Measurements from ENCODE around the gene INAFM2.
A peak's percentile ranks its signal among the peaks of the same experiment; 100 is the strongest.

The INAFM2 gene

DNA sequence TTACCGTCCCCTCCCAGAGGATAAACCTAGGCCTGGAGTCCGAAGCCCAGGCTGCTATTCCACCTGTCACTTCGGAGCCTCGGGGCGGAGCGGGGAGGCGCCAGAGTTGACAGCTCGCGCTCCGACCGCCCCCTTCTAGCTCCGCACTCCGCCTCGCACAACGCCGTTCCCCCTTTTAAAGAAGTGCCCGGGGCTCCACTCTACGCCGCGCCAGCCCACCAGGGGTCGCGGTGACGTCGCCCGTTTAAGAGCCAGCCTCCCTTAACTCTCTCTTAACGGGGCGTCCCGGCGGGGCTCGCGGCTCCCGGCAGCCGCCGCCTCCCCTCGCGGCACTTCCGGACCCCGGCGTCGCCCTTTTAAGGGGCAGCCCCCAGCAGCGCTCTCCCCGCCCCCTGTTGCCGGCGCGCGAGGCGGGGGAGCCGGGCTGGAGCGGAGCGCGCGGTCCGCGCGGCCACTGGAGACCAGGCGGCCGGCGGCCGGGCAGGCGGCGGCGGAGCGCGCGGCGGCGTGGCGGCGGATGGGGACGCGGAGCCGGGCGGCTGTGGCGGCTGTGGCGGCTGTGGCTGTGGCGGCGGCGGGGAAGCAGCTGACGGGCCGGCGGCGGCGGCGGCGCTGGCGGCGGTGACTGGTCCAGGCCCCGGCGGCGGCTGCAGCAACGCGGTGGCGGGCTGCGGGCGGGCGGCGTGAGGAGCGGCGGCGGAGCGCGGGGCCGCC, at the start of gene INAFM2:
TSS of gene INAFM2 (plus strand) at position 454 of the 714 bp plus-strand sequence. CDS start 364 bp downstream, outside the sequence.
- peak; percentile 95 for DNase-seq (ENCODE audit: low spot score)

GRCh38 chr15:40274350-40275274, 48.9 kb upstream of the INAFM2 start:
- peak; percentile 83 for DNase-seq (ENCODE audit: low spot score)

GRCh38 chr15:40275523-40275922, 48.0 kb upstream of the INAFM2 start:
- DNase-seq (ENCODE audit: low spot score): no peak

- no peak for DNase-seq (ENCODE audit: low spot score)
Observed at GRCh38 chr15:40275954-40276353, 47.5 kb upstream of the INAFM2 start.

- no peak for DNase-seq (ENCODE audit: low spot score)
Observed at GRCh38 chr15:40276927-40277326, 46.6 kb upstream of the INAFM2 start.

- DNase-seq (ENCODE audit: low spot score): peak; percentile 54
Observed at GRCh38 chr15:40277471-40277870, 46.0 kb upstream of the INAFM2 start.

- DNase-seq (ENCODE audit: low spot score): no peak
Observed at GRCh38 chr15:40278026-40278425, 45.5 kb upstream of the INAFM2 start.

- DNase-seq (ENCODE audit: low spot score): peak; percentile 70
Observed at GRCh38 chr15:40279437-40280141, 43.9 kb upstream of the INAFM2 start.

GRCh38 chr15:40280260-40281056, 43.0 kb upstream of the INAFM2 start:
- DNase-seq (ENCODE audit: low spot score): no peak

DNA sequence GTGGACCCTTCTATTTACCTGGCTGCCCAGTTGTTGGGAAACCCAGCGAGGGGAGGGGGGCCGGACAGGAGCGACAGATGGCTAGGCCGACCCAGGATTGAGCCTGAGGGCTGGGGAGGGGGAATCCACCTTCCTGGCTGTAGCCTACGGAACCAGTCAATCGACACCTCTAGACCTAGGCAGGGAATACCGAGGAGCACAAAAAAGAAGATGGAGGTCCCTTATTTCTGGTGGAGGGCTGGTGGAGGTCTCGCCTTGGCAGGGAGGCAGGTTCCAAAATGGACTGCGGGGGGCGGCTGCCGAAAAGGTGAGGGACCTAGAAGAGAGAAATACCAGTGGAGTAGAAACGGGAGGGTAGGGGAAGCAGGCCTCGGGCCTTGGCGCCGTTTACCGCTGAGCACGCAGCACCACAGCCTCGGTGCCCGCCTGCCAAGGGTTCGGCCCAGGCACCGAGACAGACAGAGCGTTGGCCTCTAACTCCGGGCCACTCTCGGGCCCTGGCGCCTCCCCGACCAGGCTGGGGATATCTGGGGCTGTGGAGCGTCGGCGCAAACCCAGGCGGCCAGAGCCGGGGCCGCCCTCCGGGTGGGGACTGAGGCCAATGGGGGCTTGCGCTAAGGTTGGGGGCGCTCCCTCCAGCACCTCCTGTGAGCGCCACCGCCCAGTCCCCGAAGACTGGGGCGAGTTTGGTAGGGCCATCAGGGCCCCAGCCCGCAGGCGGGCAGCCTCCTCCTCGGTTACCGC, 42.3 kb upstream of the INAFM2 start:
- no peak for DNase-seq (ENCODE audit: low spot score)

DNA sequence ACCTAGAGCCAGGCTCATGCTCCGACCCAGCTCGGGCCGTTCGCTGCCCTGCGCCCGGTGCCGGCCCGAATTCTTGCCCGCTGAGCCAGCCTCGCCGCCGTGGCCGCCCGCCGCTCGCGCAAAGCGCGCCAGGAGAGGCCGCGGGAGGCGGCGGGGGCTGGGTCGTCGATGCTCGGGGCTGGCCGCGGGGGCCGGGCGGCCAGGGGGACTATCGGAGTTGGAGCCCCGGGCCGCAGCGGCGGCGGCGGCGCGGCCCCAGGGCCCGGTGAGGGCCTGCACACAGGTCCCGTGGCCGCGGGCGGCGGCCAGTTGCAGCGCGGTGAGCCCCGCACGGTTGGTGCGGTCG, 41.7 kb upstream of the INAFM2 start:
- no peak for DNase-seq (ENCODE audit: low spot score)

DNA sequence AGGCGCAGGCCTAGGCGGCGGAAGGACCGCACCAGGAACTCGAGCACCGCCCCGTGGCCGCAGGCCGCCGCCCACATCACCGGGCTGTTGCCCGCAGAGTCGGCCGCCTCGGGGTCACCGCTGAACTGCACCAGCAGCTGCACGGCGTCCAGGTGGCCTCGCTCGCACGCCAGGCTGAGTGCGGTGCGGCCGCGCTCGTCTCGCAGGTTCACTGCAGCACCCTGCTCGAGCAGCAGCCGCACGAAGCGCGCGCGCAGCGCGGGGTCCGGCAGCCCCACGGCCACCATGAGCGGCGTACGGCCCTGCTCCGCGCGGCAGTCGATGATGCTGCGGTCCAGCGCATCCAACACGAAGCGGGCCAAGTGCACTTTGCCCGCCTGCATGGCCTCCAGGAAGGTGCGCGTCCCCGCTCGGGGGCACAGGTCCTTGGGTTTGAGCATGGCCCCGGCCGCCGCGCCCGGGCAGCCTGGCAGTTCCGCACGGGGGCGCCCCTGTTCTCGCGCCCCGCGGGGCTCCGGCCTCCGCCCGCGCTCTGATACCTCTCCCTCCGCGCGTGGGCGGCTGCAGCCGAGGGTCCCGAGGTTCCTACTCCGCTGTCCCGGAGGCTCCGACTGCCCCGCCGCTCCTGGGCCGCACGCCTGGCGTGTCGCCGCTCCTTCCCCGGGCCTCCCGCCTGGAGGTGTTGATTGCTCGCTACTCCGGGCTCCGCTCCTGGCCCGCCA, 41.2 kb upstream of the INAFM2 start:
- peak; percentile 71 for DNase-seq (ENCODE audit: low spot score)

DNA sequence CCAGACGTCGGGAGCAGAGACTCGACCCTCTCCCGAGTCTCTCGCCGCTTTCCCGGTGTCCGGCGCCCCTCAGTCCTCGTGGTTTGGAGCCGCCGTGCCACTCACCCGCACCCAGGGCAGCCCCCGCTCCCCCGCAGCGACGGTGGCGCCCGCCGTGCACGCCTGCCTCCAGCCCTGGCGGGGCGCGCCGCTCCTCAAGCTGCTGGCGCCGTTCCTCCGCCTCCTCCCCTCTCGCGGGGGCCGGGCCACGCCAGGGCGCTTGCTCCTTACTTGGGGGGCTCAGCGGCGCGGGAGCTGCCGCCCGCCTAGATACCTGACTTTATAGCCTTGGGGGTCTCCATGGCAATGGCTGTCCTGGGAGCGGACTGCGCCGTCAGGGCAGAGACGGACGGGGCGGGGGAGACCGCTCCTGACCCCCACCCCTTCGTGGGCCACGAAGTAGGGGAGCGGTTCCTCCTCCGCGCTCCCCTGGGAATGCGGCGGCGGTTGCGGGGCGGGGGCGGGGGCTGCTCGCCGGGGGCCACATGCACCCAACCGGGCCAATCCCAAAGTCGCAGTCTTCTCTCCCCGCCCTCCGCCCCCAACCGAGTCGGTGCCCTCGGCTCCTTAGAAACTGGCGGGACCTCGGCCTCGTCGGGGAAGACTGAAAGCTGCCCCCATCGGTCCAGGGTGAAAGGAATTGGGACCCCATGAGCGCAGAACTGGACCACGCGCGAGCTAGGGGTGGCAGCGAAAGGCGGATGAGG, 40.5 kb upstream of the INAFM2 start, which contains the start of gene ANKRD63:
TSS of gene ANKRD63 (minus strand) at position 196 of the 746 bp plus-strand sequence. CDS start 478 bp downstream, outside the sequence.
- peak; percentile 74 for DNase-seq (ENCODE audit: low spot score)

DNA sequence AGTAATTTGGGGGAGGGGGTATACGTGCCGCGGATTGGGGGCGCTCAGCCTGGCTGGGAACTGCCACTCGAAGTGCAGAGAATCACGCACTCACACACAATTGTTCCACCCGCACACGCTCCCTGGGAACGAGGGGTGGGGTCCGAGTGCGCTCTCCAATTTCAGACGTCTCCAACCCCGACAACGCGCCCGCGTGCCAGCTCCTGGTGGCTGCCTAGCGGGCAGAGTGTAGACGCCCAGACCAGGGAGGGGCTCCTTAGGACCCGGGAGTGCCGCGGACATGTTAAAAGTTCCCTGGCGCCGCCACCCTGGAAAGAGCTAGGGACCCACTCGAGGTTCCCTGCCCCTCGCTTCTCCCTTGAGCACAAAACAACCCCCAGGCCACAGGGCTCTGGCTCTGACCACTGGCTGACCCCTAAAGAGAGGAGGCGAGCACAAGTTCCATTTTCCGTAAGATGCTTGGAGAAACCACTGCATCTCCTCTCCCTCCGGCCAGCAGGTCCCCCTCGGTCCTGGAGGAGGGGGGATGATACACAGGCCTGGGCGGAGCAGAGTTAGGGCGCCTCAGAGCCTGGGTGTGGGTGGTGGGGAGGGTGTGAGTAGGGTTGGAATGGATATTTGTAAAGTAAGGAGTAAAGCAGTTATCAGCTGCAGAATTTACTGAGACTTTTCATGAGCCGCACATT, 39.7 kb upstream of the INAFM2 start:
- DNase-seq (ENCODE audit: low spot score): no peak

DNA sequence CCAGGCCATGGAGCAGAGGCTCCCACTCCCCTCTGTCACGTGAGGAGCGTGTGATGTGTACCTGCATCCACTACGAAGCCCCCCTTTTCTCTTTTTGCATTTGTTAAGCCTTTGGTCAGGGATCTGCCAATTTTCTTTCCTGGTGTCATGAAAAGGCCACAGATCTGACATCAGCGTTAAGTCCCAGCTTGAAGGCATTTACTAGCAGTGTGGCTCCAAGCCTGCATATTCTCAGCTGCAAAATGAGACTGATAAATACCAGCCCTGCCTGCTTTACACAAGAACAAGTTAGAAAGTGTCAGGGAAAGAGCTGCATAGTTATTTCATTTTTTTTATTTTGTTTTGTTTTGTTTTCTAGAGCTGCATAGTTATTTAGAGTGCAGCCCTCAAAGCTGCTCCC, 38.3 kb upstream of the INAFM2 start:
- DNase-seq (ENCODE audit: low spot score): no peak

- DNase-seq (ENCODE audit: low spot score): no peak
Observed at GRCh38 chr15:40285554-40286011, 37.9 kb upstream of the INAFM2 start.

DNA sequence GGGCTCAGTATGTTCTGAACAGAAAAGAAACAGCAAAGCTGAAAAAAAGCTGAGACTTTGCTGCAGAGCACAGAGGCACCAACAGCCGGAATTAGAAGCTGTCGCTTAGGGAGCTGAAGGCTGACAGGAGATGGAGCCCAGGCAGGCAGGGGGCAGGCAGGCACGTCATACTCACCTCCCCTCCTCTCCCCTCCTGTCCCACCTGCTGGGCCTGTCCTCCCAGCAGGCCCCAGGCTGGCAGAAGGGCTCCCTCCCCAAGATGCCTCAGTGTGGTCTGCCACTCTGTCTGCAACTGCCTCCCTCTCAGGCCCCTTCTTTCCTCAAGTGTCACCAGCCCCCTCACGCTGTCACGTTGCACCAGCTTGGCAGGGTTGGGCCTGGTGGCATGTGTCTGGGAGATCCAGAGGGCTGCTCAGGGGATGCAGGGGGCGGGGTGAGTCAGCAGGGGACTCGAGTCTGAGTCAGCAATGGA, 37.4 kb upstream of the INAFM2 start:
- no peak for DNase-seq (ENCODE audit: low spot score)

DNA sequence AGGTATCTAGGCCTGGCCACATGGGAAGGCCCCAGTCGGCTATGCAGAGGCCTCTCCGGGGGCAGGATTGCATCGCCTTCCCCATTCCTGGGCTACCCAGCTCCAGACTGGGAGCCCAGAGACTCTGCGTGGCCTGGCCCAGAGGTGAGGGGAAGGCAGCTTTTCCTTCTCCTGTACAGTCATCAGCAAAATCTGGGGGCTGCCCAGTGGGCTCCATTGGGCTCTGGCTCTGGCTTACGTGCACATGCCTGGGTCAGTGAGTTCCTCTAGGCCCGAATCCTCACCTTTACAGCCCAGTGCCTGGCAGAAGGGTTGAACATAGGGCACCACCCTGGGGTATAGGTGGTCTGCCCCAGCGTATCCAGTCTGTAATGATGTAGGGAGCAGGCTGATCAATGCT, 36.7 kb upstream of the INAFM2 start:
- no peak for DNase-seq (ENCODE audit: low spot score)

- no peak for DNase-seq (ENCODE audit: low spot score)
Observed at GRCh38 chr15:40287505-40287904, 36.0 kb upstream of the INAFM2 start.

All from germinal center (tissue), 1 donor.